GM23248 (cell line): Measurements from ENCODE around the gene ZBTB7C. TPM values are rescaled to one million over a fixed set of nuclear protein-coding genes. Genes with fewer than 3 reads are reported as not detected.

Experiments
- DNase-seq: peaks from one replicate; pipeline ENCODE4 v3.0.0-alpha.2; 2015
- H2AFZ ChIP-seq: fragments of 200-600 bp; sonication (generic); 2 replicates; pipeline ENCODE4 v1.6.1; 2016; ENCODE audit warnings: antibody characterized with exemption
- H3F3A ChIP-seq: fragments of 200-600 bp; sonication (generic); 2 replicates; pipeline ENCODE4 v1.6.1; 2016; ENCODE audit warnings: mild to moderate bottlenecking, antibody characterized with exemption, mixed run types; ENCODE audit not compliant: insufficient read depth
- H3K27ac ChIP-seq: fragments of 200-600 bp; sonication (generic); 2 replicates; pipeline ENCODE4 v1.5.1; 2016; ENCODE audit warnings: mild to moderate bottlenecking
- H3K27me3 ChIP-seq: fragments of 200-600 bp; sonication (generic); replicated peaks from 2 replicates; pipeline ENCODE4 v1.6.1; 2016; ENCODE audit warnings: mild to moderate bottlenecking; ENCODE audit not compliant: insufficient read depth
- H3K36me3 ChIP-seq: fragments of 200-600 bp; sonication (generic); 2 replicates; pipeline ENCODE4 v1.6.1; 2016; ENCODE audit warnings: low read depth, mild to moderate bottlenecking
- H3K4me1 ChIP-seq: fragments of 200-600 bp; sonication (generic); 2 replicates; pipeline ENCODE4 v1.6.1; 2016; ENCODE audit warnings: mild to moderate bottlenecking; ENCODE audit not compliant: insufficient read depth
- H3K4me2 ChIP-seq: fragments of 200-600 bp; sonication (generic); one replicate; pipeline ENCODE4 v1.6.1; 2016; ENCODE audit warnings: mild to moderate bottlenecking; ENCODE audit not compliant: unreplicated experiment
- H3K4me3 ChIP-seq: fragments of 200-600 bp; sonication (generic); 2 replicates; pipeline ENCODE4 v1.5.1; 2016; ENCODE audit warnings: mild to moderate bottlenecking
- H3K79me2 ChIP-seq: fragments of 200-600 bp; sonication (generic); 2 replicates; pipeline ENCODE4 v1.6.1; 2016; ENCODE audit warnings: mild to moderate bottlenecking; ENCODE audit not compliant: insufficient read depth
- H3K9ac ChIP-seq: fragments of 200-600 bp; sonication (generic); 2 replicates; pipeline ENCODE4 v1.6.1; 2016; ENCODE audit warnings: mild to moderate bottlenecking
- H3K9me2 ChIP-seq: fragments of 200-600 bp; sonication (generic); 2 replicates; pipeline ENCODE4 v1.6.1; 2016; ENCODE audit warnings: mixed run types, mild to moderate bottlenecking, moderate library complexity; ENCODE audit not compliant: insufficient read depth
- H3K9me3 ChIP-seq: fragments of 200-600 bp; sonication (generic); one replicate; pipeline ENCODE4 v1.6.1; 2017; ENCODE audit warnings: low read depth
- H4K20me1 ChIP-seq: fragments of 200-600 bp; sonication (generic); 2 replicates; pipeline ENCODE4 v1.6.0; 2016; ENCODE audit not compliant: insufficient read depth
- EZH2 ChIP-seq: fragments of 200-600 bp; sonication (generic); IDR thresholded peaks from 2 replicates; pipeline ENCODE4 v1.6.1; 2018; ENCODE audit warnings: antibody characterized with exemption, mild to moderate bottlenecking; ENCODE audit not compliant: insufficient read depth, poor library complexity, severe bottlenecking
- EZH2phosphoT487 ChIP-seq: fragments of 200-600 bp; sonication (generic); IDR thresholded peaks from 2 replicates; pipeline ENCODE4 v1.6.1; 2018; ENCODE audit warnings: antibody characterized with exemption, moderate library complexity, mild to moderate bottlenecking, low read depth; ENCODE audit not compliant: insufficient read depth
- WGBS, 2 experiments: methylation state at CpG; one replicate each; pipeline ENCODE4 v1.1.6; 2015 to 2017; ENCODE audit warnings: low lambda C conversion rate in 2 of 2, low coverage in 1 of 2; ENCODE audit errors: missing lambda C conversion rate in 2 of 2; 5-methylcytosine and 5-hydroxymethylcytosine counted together
- in situ Hi-C: fragments of 300-500 bp; cut with MboI; formaldehyde crosslinking; loops from 2 replicates; pipeline ENCODE4 v1.15.0; 2020
- polyA plus RNA-seq: library from polyadenylated mRNA; unstranded; fragments of >200 nt; fragmentation: Nextera tagmentation; extraction: Ambion mirVana; gene quantifications from 2 replicates; pipeline ENCODE4 v1.2.1, GENCODE V29; 2016
- total RNA-seq: library from RNA; depleted of rRNA; stranded (reverse); fragments of >200 nt; shearing (Covaris generic); gene quantifications from 2 replicates; pipeline ENCODE4 v1.2.3, GENCODE V29; 2014

The ZBTB7C gene
- total and polyA plus RNA-seq, 2 experiments from 2014 or later, result not detected

GRCh38 chr18:48099481-48100164, 309.6 kb downstream of the ZBTB7C start:
- no peak overlapping the region for H3K4me2 ChIP-seq
- H3K79me2 ChIP-seq, result no peaks in the 10 kb centered on the region
- no peak overlapping the region for H2AFZ ChIP-seq
- no peaks in the 10 kb centered on the region for H3F3A ChIP-seq
- WGBS, 2 experiments, result 39 to 42% methylated on average over 8 of the region's 8 CpGs
- no peaks in the 10 kb centered on the region for H3K4me1 ChIP-seq
- no peak overlapping the region for H3K4me3 ChIP-seq
- no peaks in the 10 kb centered on the region for H3K9me3 ChIP-seq
- H3K36me3 ChIP-seq, result no peaks in the 10 kb centered on the region
- DNase-seq, result no peak
- H3K27ac ChIP-seq, result no peak overlapping the region
- no peak overlapping the region for H3K9ac ChIP-seq
- peaks cover 12% of the 10 kb centered on the region for H3K27me3 ChIP-seq
- TF ChIP-seq EZH2 (no peak), EZH2phosphoT487 (no peak)
- no peaks in the 10 kb centered on the region for H3K9me2 ChIP-seq
- no peaks in the 10 kb centered on the region for H4K20me1 ChIP-seq
- in situ Hi-C loops, result no loop called here

DNA sequence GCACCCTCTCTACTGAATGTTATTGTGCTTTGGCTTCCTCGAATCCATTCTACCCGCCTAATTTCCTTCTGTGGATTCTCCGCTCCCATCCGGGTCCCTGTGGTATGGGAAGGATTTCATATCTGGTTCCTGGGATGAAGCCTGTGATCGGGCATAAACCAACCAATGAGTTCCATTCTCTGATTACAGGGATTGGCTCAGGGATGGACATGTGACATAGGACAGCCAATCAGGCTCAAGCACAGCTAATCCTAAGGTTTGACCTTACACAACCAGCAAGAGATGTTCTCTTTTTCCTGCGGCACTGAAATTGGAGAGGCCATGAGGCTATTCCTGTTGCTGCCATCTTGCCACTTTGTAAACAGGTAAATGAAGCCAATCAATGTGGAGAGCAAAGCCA, 310.6 kb downstream of the ZBTB7C start:
- in situ Hi-C loops, result no loop called here
- H2AFZ ChIP-seq, result no peak overlapping the region
- 76 to 82% methylated on average over 6 of the region's 6 CpGs for WGBS, 2 experiments

DNA sequence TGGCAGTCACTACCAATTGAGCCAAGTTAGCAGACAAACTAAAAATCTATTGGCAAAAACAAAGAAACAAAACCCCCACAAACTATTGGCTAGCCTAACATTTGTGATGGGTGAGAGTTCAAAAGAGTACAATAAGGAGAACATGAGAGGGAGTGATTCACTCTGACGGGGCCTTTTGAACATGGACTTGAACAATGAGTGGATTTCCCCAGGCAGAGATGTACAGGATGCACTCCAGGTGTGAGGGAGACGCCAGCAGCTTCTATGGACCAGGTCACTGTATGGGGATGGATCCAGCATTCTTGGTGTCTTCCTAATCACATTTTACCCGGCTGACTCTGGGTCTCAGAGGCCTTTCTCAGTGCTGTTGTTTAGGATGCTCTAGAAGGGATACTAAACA, 311.2 kb downstream of the ZBTB7C start:
- WGBS, 2 experiments, result 45 to 47% methylated on average over 3 of the region's 3 CpGs
- no peak overlapping the region for H3K4me2 ChIP-seq
- no peaks in the 10 kb centered on the region for H3K4me1 ChIP-seq
- H3K27ac ChIP-seq, result no peak overlapping the region
- TF ChIP-seq EZH2, result no peak
- no peak for TF ChIP-seq EZH2phosphoT487
- H3K79me2 ChIP-seq, result no peaks in the 10 kb centered on the region
- H3F3A ChIP-seq, result no peaks in the 10 kb centered on the region
- peaks cover 6% of the 10 kb centered on the region for H3K27me3 ChIP-seq
- H3K4me3 ChIP-seq, result no peak overlapping the region
- H3K9ac ChIP-seq, result no peak overlapping the region
- H3K36me3 ChIP-seq, result no peaks in the 10 kb centered on the region
- no peak overlapping the region for H2AFZ ChIP-seq
- no peaks in the 10 kb centered on the region for H3K9me2 ChIP-seq
- H4K20me1 ChIP-seq, result no peaks in the 10 kb centered on the region
- no peaks in the 10 kb centered on the region for H3K9me3 ChIP-seq
- DNase-seq, result no peak
- in situ Hi-C loops, result no loop called here

More for the DNA sequence above, 310.6 kb downstream of the ZBTB7C start:
- Histone ChIP-seq H3K27me3 (peaks cover 8% of the 10 kb centered on the region), H3K36me3 (no peaks in the 10 kb centered on the region), H3K4me3 (no peak overlapping the region), H3K9ac (no peak overlapping the region), H3K4me1 (no peaks in the 10 kb centered on the region), H4K20me1 (no peaks in the 10 kb centered on the region), H3F3A (no peaks in the 10 kb centered on the region), H3K4me2 (no peak overlapping the region), H3K9me2 (no peaks in the 10 kb centered on the region), H3K79me2 (no peaks in the 10 kb centered on the region), H3K9me3 (no peaks in the 10 kb centered on the region), H3K27ac (no peak overlapping the region)
- TF ChIP-seq EZH2phosphoT487 (no peak), EZH2 (no peak)
- no peak for DNase-seq

DNA sequence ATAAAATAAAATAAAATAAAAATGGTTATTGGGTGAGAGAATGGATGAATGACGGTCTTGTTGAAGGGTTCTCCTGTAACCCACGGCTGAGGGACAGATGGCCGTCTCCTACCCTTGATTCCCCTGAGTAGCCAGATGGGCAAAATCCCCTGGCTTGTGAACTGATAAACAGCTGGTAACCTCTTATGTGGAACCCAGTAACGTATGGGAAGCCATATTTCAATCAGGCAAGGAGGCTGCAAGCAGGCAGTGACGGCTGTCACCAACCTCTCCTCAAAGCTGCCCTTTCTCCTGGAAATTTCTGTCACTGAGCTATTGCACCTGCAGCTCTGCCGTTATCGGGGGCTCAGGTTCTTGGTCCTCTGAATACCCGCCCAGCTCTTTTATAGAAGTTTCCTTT, 313.5 kb downstream of the ZBTB7C start:
- WGBS, 2 experiments, result 58 to 63% methylated on average over 8 of the region's 8 CpGs
- H3K79me2 ChIP-seq, result no peaks in the 10 kb centered on the region
- no peak overlapping the region for H3K4me3 ChIP-seq
- H3K36me3 ChIP-seq, result no peaks in the 10 kb centered on the region
- no peaks in the 10 kb centered on the region; the same call in 1 of the 2 replicates for H3K27me3 ChIP-seq
- no peak overlapping the region for H3K9ac ChIP-seq
- H4K20me1 ChIP-seq, result no peaks in the 10 kb centered on the region
- no peaks in the 10 kb centered on the region for H3K9me2 ChIP-seq
- in situ Hi-C loops, result no loop called here
- no peak overlapping the region for H2AFZ ChIP-seq
- H3K4me2 ChIP-seq, result no peak overlapping the region
- H3F3A ChIP-seq, result no peaks in the 10 kb centered on the region
- TF ChIP-seq EZH2 (no peak), EZH2phosphoT487 (no peak)
- no peaks in the 10 kb centered on the region for H3K4me1 ChIP-seq
- no peak overlapping the region for H3K27ac ChIP-seq
- H3K9me3 ChIP-seq, result no peaks in the 10 kb centered on the region
- no peak for DNase-seq
